Heart left ventricle (tissue), 16 donors: Measurements from ENCODE around the gene TMEM178B. TPM values are rescaled to one million over a fixed set of nuclear protein-coding genes. Genes with fewer than 3 reads are reported as not detected.

Experiments used
- ATAC-seq, 4 donors: fragments of 200-7000 bp; cut with Tn5 transposase; one replicate each; pipeline ENCODE4 v1.9.1; 2020 to 2022; ENCODE audit warnings: moderate library complexity in 4 of 4, mild to moderate bottlenecking in 3 of 4, moderate number of reproducible peaks in 1 of 4
- DNase-seq, 5 donors: peaks; one replicate each; pipeline ENCODE4 v3.0.0-alpha.2; 2020
- H3K27ac ChIP-seq, 12 donors: fragments of 200-600 bp; sonication (generic) in 4 of 12; one replicate each; pipeline versions ENCODE4 v1.5.0 to v1.8.0; 2016 to 2022; ENCODE audit warnings: mild to moderate bottlenecking in 2 of 12
- H3K27me3 ChIP-seq, 9 donors: fragments of 200-600 bp; sonication (generic) in 2 of 9; one replicate each; pipeline versions ENCODE4 v1.5.1 to v1.8.0; 2016 to 2022; ENCODE audit warnings: mild to moderate bottlenecking in 3 of 9
- H3K36me3 ChIP-seq, 9 donors: fragments of 200-600 bp; sonication (generic) in 2 of 9; one replicate each; pipeline versions ENCODE4 v1.5.0 to v1.8.0; 2018 to 2022; ENCODE audit warnings: mild to moderate bottlenecking in 2 of 9
- H3K4me1 ChIP-seq, 12 donors: fragments of 200-600 bp; sonication (generic) in 4 of 12; one replicate each; pipeline versions ENCODE4 v1.5.0 to v1.8.0; 2016 to 2022; ENCODE audit warnings: mild to moderate bottlenecking in 3 of 12
- H3K4me3 ChIP-seq, 12 donors: fragments of 200-600 bp; sonication (generic) in 4 of 12; one replicate each; pipeline versions ENCODE4 v1.5.0 to v1.8.0; 2017 to 2022; ENCODE audit warnings: mild to moderate bottlenecking in 9 of 12, moderate library complexity in 4 of 12
- H3K9me3 ChIP-seq, 12 donors: fragments of 200-600 bp; sonication (generic) in 4 of 12; one replicate each; pipeline versions ENCODE4 v1.5.0 to v1.8.0; 2016 to 2022; ENCODE audit warnings: mild to moderate bottlenecking in 1 of 12
- POLR2A ChIP-seq, 2 donors: fragments of 450-650 bp; IDR thresholded peaks; one replicate each; pipeline ENCODE4 v1.6.1; 2017; ENCODE audit warnings: antibody characterized with exemption in 2 of 2, mild to moderate bottlenecking in 2 of 2, moderate library complexity in 2 of 2
- WGBS, 4 donors: extraction: QIAGEN DNeasy Blood & Tissue Kit in 2 of 4; methylation state at CpG; one replicate each; pipeline versions ENCODE4 v1.1.5 to v1.1.7; 2013 to 2018; 5-methylcytosine and 5-hydroxymethylcytosine counted together
- intact Hi-C, 10 donors: fragments of 100-400 bp; cut with DNase I; formaldehyde crosslinking; loops; one replicate each; pipeline versions ENCODE4 v1.11.1 to v1.14.2; 2022
- polyA plus RNA-seq, 2 donors: library from polyadenylated mRNA; stranded (reverse); fragments of 200-250 nt; gene quantifications; one replicate each; pipeline ENCODE4 v1.2.3, GENCODE V29; 2013
- total RNA-seq, 9 donors: library from RNA; depleted of rRNA in 2 of 9; stranded (reverse); fragments of >200 nt in 2 of 9; fragmentation: NEBNext Ultra II Directional in 3 of 9; extraction: Animal tissue kit (Norgen Biotek cat#: 25700) in 3 of 9; gene quantifications; one replicate each; pipeline versions ENCODE4 v1.1.0 to v1.2.4, GENCODE V29; 2016 to 2023
- TF ChIP-seq, protein P1 (sequence below), 12 donors: fragments of 200-600 bp; sonication (generic) in 4 of 12; IDR thresholded peaks; one replicate each; pipeline versions ENCODE4 v1.5.0 to v1.8.0; 2018 to 2022; ENCODE audit warnings: antibody characterized with exemption in 12 of 12, mild to moderate bottlenecking in 5 of 12
- donor health status: ischemic (EF 13 %, LVEDD 7.1; RV severe dilation, severe dysfunction).
- donor health status: healthy with polysubstance abuse.
- donor health status: DM: no; HTN: yes; CAD: no.
- donor health status: DM: no; HTN: no; CAD: no.
- donor health status: ischemic (EF 25% LVEDD 6.9; RV normal size, moderate dysfunction).
- donor health status: ischemic (EF 25% LVEDD 5.7; RV mildly dilated, moderate dysfunction).
- donor health status: healthy.
- donor health status: DM: yes; HTN: yes; CAD: no.
- donor health status: ischemic (EF 35%, LVEDD 5.7; RV mildly dilated, moderate dysfunction).
- donor health status: nonischemic (EF 11% LVEDD 7.7; RV severe dilation, severe dysfunction).
- donor health status: DM: yes; HTN: yes; CAD: no.
- donor health status: PGD.
- donor health status: ischemic (EF 29% LVEDD 5.4; RV normal size, mild dysfunction).
- donor health status: nonischemic (EF 23%, LVEDD 6.1; RV moderate dilation, normal function).

TMEM178B gene
- total and polyA plus RNA-seq, 11 donors: 1.2 to 58.5 (median 19.0) TPM

GRCh38 chr7:141225916-141226618 is 152.2 kb downstream of the TMEM178B start:
- Histone ChIP-seq H3K36me3 (no peaks in the 10 kb centered on the region), H3K4me1 (no peaks in the 10 kb centered on the region), H3K4me3 (no peak overlapping the region), H3K9me3 (no peaks in the 10 kb centered on the region), H3K27ac (no peak overlapping the region), H3K27me3 (no peaks in the 10 kb centered on the region)
- TF ChIP-seq POLR2A (IDR thresholded peaks at IDR 0.05): no peak
- TF ChIP-seq, protein P1, sequence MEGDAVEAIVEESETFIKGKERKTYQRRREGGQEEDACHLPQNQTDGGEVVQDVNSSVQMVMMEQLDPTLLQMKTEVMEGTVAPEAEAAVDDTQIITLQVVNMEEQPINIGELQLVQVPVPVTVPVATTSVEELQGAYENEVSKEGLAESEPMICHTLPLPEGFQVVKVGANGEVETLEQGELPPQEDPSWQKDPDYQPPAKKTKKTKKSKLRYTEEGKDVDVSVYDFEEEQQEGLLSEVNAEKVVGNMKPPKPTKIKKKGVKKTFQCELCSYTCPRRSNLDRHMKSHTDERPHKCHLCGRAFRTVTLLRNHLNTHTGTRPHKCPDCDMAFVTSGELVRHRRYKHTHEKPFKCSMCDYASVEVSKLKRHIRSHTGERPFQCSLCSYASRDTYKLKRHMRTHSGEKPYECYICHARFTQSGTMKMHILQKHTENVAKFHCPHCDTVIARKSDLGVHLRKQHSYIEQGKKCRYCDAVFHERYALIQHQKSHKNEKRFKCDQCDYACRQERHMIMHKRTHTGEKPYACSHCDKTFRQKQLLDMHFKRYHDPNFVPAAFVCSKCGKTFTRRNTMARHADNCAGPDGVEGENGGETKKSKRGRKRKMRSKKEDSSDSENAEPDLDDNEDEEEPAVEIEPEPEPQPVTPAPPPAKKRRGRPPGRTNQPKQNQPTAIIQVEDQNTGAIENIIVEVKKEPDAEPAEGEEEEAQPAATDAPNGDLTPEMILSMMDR (IDR thresholded peaks at IDR 0.05): no peak
- WGBS, 4 donors: 74 to 81% (median 75%) methylated on average over 8 of the region's 8 CpGs
- intact Hi-C loops: loop anchor here in 6 of 10 donors (10.0 kb wide), 4 partner anchors 151 to 421 kb away; partner anchors contain the start of genes TMEM178B (in 3 of the 6) and MRPS33 (in 1 of the 6)
- DNase-seq (no peak), ATAC-seq (no peak)

DNA sequence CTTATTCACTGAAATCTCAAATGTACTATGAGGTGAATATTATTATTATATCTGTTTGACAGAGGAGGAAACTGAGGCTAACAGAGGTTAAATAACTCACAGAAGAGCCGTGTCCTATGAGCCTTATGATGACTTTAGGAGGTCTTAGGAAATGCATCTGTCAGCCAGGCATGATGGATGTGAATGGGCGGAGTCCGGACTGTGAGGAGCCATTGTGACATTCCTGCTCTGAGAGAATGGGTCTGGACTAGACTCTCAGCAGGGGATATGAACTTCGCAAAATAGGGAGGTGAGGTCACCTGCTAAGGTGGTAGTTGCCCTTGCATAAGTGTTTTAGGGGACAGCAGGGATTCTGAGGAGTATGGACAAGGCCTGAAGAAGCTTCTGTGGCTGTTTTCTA is 153.6 kb downstream of the TMEM178B start:
- 70 to 82% (median 74%) methylated on average over 4 of the region's 4 CpGs for WGBS, 4 donors
- intact Hi-C loops: loop anchor here in 6 of 10 donors (10.0 kb wide), 4 partner anchors 153 to 423 kb away; partner anchors contain the start of genes TMEM178B (in 3 of the 6) and MRPS33 (in 1 of the 6)
- no peaks in the 10 kb centered on the region for H3K27me3 ChIP-seq
- no peak for ATAC-seq
- no peak overlapping the region for H3K27ac ChIP-seq
- peaks cover 0 to 6% (median 0%) of the 10 kb centered on the region in 12 donors for H3K4me1 ChIP-seq
- H3K36me3 ChIP-seq: no peaks in the 10 kb centered on the region
- H3K4me3 ChIP-seq: no peak overlapping the region
- TF ChIP-seq, protein P1 (IDR thresholded peaks at IDR 0.05): no peak
- no peak for TF ChIP-seq POLR2A (IDR thresholded peaks at IDR 0.05)
- H3K9me3 ChIP-seq: no peaks in the 10 kb centered on the region
- no peak for DNase-seq

- H3K4me3 ChIP-seq: no peak overlapping the region
- no peaks in the 10 kb centered on the region for H3K36me3 ChIP-seq
- no peak overlapping the region for H3K27ac ChIP-seq
- no peak for DNase-seq
- intact Hi-C loops: loop anchor here in 6 of 10 donors (10.0 kb wide), 4 partner anchors 154 to 424 kb away; partner anchors contain the start of genes TMEM178B (in 3 of the 6) and MRPS33 (in 1 of the 6)
- ATAC-seq: no peak
- H3K4me1 ChIP-seq: peaks cover 0 to 6% (median 0%) of the 10 kb centered on the region in 12 donors
- WGBS, 4 donors: 76 to 84% (median 78%) methylated on average over 5 of the region's 5 CpGs
- TF ChIP-seq, protein P1 (IDR thresholded peaks at IDR 0.05): no peak
- no peak for TF ChIP-seq POLR2A (IDR thresholded peaks at IDR 0.05)
- H3K9me3 ChIP-seq: no peaks in the 10 kb centered on the region
- H3K27me3 ChIP-seq: no peaks in the 10 kb centered on the region
These were observed 154.6 kb downstream of the TMEM178B start for GRCh38 chr7:141228482-141228881.

GRCh38 chr7:141231018-141231792 is 157.3 kb downstream of the TMEM178B start:
- Histone ChIP-seq H3K27me3 (no peaks in the 10 kb centered on the region), H3K36me3 (no peaks in the 10 kb centered on the region), H3K27ac (no peak overlapping the region), H3K9me3 (no peaks in the 10 kb centered on the region), H3K4me3 (no peak overlapping the region), H3K4me1 (peaks cover 0 to 6% (median 0%) of the 10 kb centered on the region in 12 donors)
- TF ChIP-seq, protein P1 (IDR thresholded peaks at IDR 0.05): peak in 11 of 12 donors; percentile 9 to 57 (median 31)
- TF ChIP-seq POLR2A (IDR thresholded peaks at IDR 0.05): no peak
- intact Hi-C loops: loop anchor here in 2 of 10 donors (5.0 to 10.0 kb wide), 4 partner anchors 156 to 419 kb away; partner anchors contain the start of genes MRPS33 (in 1 of the 2) and TMEM178B (in 1 of the 2)
- DNase-seq (peak in 3 of 5 donors; percentile 25 to 47 (median 29)), ATAC-seq (peak; percentile 61 to 86 (median 78))
- WGBS, 4 donors: 28 to 40% (median 32%) methylated on average over 5 of the region's 5 CpGs
